ENCODE results near the gene MLEC. TPM values are rescaled to one million over a fixed set of nuclear protein-coding genes. Genes with fewer than 3 reads are reported as not detected.

MLEC gene
- total and polyA plus RNA-seq, 9 of the 15 experiments (the other 6 are each of a cell fraction or from before 2014, with no cell fraction given) = 18.5 to 108 (median 57.8) TPM

DNA sequence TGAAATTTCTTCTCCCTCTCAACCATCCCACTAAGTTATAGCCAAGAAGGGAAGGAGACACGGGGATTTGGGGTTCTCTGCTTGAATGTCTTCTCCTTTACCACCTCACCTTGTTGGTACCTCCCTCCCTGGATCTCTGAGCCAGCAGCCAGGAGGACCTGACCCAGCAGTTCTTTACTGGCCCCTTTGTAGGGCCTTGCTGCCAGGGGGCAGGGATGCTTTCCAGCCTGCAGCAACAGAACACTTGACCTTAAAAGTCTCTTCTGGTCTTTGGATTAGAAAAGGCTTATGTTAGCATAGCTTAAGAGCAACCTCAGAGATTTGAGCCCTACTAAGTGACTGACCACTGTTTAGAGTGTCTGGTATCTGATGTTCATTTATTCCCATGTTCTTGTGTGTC, 10.4 kb downstream of the MLEC start:
- whole genome bisulfite sequencing (ENCODE audit: insufficient coverage, low coverage, missing lambda C conversion rate) = 67% methylated on average over 1 of the region's 1 CpG
- no peaks in the 10 kb centered on the region for H4K20me1 ChIP-seq (replicated peaks; ENCODE audit: control insufficient read depth, insufficient read depth, low read length)
- no peaks in the 10 kb centered on the region for H3K9me3 ChIP-seq (replicated peaks; ENCODE audit: control insufficient read depth, insufficient read depth, low read depth, low read length)
- intact Hi-C loops (cut with micrococcal nuclease) (no loop called here), in situ Hi-C loops (cut with MboI) (no loop called here)
- H3K4me2 ChIP-seq (ENCODE audit: insufficient read depth, low read length) = no peak overlapping the region
- no peak overlapping the region for H3K9ac ChIP-seq (ENCODE audit: insufficient read depth in 1 of 2, low read depth in 2 of 2, low read length in 2 of 2)
- no peak overlapping the region for H3K27ac ChIP-seq (ENCODE audit: extremely low read depth, low read depth, low read length)
- H3K9me1 ChIP-seq (ENCODE audit: control insufficient read depth, insufficient read depth, low read length) = no peaks in the 10 kb centered on the region
- peaks cover 99% of the 10 kb centered on the region for H3K36me3 ChIP-seq (ENCODE audit: control insufficient read depth, insufficient read depth, low read length)
- H3K27me3 ChIP-seq (ENCODE audit: control insufficient read depth in 2 of 2, insufficient read depth in 2 of 2, low read length in 2 of 2) = no peaks in the 10 kb centered on the region
- TF ChIP-seq, protein P1, sequence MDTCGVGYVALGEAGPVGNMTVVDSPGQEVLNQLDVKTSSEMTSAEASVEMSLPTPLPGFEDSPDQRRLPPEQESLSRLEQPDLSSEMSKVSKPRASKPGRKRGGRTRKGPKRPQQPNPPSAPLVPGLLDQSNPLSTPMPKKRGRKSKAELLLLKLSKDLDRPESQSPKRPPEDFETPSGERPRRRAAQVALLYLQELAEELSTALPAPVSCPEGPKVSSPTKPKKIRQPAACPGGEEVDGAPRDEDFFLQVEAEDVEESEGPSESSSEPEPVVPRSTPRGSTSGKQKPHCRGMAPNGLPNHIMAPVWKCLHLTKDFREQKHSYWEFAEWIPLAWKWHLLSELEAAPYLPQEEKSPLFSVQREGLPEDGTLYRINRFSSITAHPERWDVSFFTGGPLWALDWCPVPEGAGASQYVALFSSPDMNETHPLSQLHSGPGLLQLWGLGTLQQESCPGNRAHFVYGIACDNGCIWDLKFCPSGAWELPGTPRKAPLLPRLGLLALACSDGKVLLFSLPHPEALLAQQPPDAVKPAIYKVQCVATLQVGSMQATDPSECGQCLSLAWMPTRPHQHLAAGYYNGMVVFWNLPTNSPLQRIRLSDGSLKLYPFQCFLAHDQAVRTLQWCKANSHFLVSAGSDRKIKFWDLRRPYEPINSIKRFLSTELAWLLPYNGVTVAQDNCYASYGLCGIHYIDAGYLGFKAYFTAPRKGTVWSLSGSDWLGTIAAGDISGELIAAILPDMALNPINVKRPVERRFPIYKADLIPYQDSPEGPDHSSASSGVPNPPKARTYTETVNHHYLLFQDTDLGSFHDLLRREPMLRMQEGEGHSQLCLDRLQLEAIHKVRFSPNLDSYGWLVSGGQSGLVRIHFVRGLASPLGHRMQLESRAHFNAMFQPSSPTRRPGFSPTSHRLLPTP (IDR thresholded peaks at IDR 0.05; ENCODE audit: borderline replicate concordance, extremely low read depth, insufficient read length) = no peak
- no peak for TF ChIP-seq ZNF146 (CRISPR knock-in tag; IDR thresholded peaks at IDR 0.05; ENCODE audit: unreplicated experiment)
- TF ChIP-seq, protein P2, sequence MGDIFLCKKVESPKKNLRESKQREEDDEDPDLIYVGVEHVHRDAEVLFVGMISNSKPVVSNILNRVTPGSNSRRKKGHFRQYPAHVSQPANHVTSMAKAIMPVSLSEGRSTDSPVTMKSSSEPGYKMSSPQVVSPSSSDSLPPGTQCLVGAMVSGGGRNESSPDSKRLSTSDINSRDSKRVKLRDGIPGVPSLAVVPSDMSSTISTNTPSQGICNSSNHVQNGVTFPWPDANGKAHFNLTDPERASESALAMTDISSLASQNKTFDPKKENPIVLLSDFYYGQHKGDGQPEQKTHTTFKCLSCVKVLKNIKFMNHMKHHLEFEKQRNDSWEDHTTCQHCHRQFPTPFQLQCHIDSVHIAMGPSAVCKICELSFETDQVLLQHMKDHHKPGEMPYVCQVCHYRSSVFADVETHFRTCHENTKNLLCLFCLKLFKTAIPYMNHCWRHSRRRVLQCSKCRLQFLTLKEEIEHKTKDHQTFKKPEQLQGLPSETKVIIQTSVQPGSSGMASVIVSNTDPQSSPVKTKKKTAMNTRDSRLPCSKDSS (IDR thresholded peaks at IDR 0.05; ENCODE audit: low read depth, partially characterized antibody) = no peak
- TF ChIP-seq CCNT2 (IDR thresholded peaks at IDR 0.05; ENCODE audit: borderline replicate concordance, extremely low read depth, insufficient read length, low read depth, low read length) = no peak
- TF ChIP-seq ZNF124 (CRISPR knock-in tag; IDR thresholded peaks at IDR 0.05) = no peak
- TF ChIP-seq HCFC1 (IDR thresholded peaks at IDR 0.05; ENCODE audit: low read depth, low read length) = no peak
- TF ChIP-seq FUS (optimal IDR thresholded peaks at IDR 0.05; ENCODE audit: low read depth, low read length) = no peak
- TF ChIP-seq, protein P3, sequence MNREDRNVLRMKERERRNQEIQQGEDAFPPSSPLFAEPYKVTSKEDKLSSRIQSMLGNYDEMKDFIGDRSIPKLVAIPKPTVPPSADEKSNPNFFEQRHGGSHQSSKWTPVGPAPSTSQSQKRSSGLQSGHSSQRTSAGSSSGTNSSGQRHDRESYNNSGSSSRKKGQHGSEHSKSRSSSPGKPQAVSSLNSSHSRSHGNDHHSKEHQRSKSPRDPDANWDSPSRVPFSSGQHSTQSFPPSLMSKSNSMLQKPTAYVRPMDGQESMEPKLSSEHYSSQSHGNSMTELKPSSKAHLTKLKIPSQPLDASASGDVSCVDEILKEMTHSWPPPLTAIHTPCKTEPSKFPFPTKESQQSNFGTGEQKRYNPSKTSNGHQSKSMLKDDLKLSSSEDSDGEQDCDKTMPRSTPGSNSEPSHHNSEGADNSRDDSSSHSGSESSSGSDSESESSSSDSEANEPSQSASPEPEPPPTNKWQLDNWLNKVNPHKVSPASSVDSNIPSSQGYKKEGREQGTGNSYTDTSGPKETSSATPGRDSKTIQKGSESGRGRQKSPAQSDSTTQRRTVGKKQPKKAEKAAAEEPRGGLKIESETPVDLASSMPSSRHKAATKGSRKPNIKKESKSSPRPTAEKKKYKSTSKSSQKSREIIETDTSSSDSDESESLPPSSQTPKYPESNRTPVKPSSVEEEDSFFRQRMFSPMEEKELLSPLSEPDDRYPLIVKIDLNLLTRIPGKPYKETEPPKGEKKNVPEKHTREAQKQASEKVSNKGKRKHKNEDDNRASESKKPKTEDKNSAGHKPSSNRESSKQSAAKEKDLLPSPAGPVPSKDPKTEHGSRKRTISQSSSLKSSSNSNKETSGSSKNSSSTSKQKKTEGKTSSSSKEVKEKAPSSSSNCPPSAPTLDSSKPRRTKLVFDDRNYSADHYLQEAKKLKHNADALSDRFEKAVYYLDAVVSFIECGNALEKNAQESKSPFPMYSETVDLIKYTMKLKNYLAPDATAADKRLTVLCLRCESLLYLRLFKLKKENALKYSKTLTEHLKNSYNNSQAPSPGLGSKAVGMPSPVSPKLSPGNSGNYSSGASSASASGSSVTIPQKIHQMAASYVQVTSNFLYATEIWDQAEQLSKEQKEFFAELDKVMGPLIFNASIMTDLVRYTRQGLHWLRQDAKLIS (CRISPR knock-in tag; IDR thresholded peaks at IDR 0.05) = no peak
- no peak for TF ChIP-seq NR2F6 (CRISPR knock-in tag; IDR thresholded peaks at IDR 0.05)
- 0 out of 5 replicates have a peak, but pooled peaks cover 0 to 2% of the 10 kb centered on the region in 2 experiments for H3K4me1 ChIP-seq (replicated peaks in 1 of 2; ENCODE audit: control insufficient read depth in 2 of 2, insufficient read depth in 2 of 2, low read length in 2 of 2)
- peaks cover 12% of the 10 kb centered on the region; the same call in 2 of the 3 replicates for H3K79me2 ChIP-seq (ENCODE audit: control insufficient read depth, insufficient read depth, low read length)
- POLR2A ChIA-PET = interaction anchor here (1.2 to 3.5 kb wide), 3 partner anchors 9 to 11 kb away, joined by 4 to 24 read pairs (median 5); partner anchors contain the start of genes MLEC and UNC119B
- H3K4me3 ChIP-seq = no peak overlapping the region
- no TSS peak for BruUV-seq (replicated peaks)
- CTCF ChIA-PET (ENCODE audit: low intra/inter-chr PET ratio) = no interaction called here
- H2AFZ ChIP-seq (ENCODE audit: low read depth, low read length) = no peak overlapping the region
- no peak for ATAC-seq
- no peak for FAIRE-seq
- DNase-seq (ENCODE audit: extremely low read depth in 1 of 4, low spot score in 3 of 4) = no peak
